HepG2 (cell line): Measurements from ENCODE around the gene UGP2. TPM values are rescaled to one million over a fixed set of nuclear protein-coding genes. Genes with fewer than 3 reads are reported as not detected.

Experiments
- AKNA ChIP-seq: sonication (generic); formaldehyde crosslinking; IDR thresholded peaks from 2 replicates; pipeline ENCODE4 v1.4.0; 2020; ENCODE audit warnings: missing genetic modification reagents, borderline replicate concordance
- ATAD3A ChIP-seq: sonication (generic); formaldehyde crosslinking; IDR thresholded peaks from 2 replicates; pipeline ENCODE4 v1.4.0; 2020; ENCODE audit warnings: missing genetic modification reagents
- FOXJ3 ChIP-seq: sonication (generic); formaldehyde crosslinking; IDR thresholded peaks from 2 replicates; pipeline ENCODE4 v1.4.0; 2020; ENCODE audit warnings: missing genetic modification reagents, mild to moderate bottlenecking, borderline replicate concordance
- GMEB1 ChIP-seq: sonication (generic); formaldehyde crosslinking; IDR thresholded peaks from 2 replicates; pipeline ENCODE4 v1.5.1; 2020; ENCODE audit warnings: missing genetic modification reagents, mild to moderate bottlenecking, borderline replicate concordance
- JARID2 ChIP-seq: sonication (generic); formaldehyde crosslinking; IDR thresholded peaks from 2 replicates; pipeline ENCODE4 v1.8.1; 2023; ENCODE audit warnings: missing genetic modification reagents, inconsistent platforms; ENCODE audit not compliant: insufficient replicate concordance
- KDM2A ChIP-seq: sonication (generic); formaldehyde crosslinking; IDR thresholded peaks from 2 replicates; pipeline ENCODE4 v1.4.0; 2020; ENCODE audit warnings: low read depth, missing genetic modification reagents, borderline replicate concordance
- KDM5B ChIP-seq: sonication (generic); formaldehyde crosslinking; IDR thresholded peaks from 2 replicates; pipeline ENCODE4 v1.4.0; 2020; ENCODE audit warnings: missing genetic modification reagents, mild to moderate bottlenecking, borderline replicate concordance
- NFIB ChIP-seq: sonication (generic); formaldehyde crosslinking; IDR thresholded peaks from 2 replicates; pipeline ENCODE4 v1.9.0; 2021; ENCODE audit warnings: missing genetic modification reagents, mild to moderate bottlenecking, borderline replicate concordance
- SIX1 ChIP-seq: sonication (generic); formaldehyde crosslinking; IDR thresholded peaks from 2 replicates; pipeline ENCODE4 v1.4.0; 2020; ENCODE audit warnings: missing genetic modification reagents, borderline replicate concordance
- SNAPC2 ChIP-seq: sonication (generic); formaldehyde crosslinking; IDR thresholded peaks from 2 replicates; pipeline ENCODE4 v1.8.1; 2022; ENCODE audit warnings: mild to moderate bottlenecking, missing genetic modification reagents
- SP2 ChIP-seq: sonication (generic); formaldehyde crosslinking; IDR thresholded peaks from 2 replicates; pipeline ENCODE4 v1.5.1; 2020; ENCODE audit warnings: mild to moderate bottlenecking, missing genetic modification reagents
- TFAP4 ChIP-seq: sonication (generic); IDR thresholded peaks from 2 replicates; pipeline ENCODE4 v1.6.1; 2016; ENCODE audit warnings: low read depth, borderline replicate concordance
- ZBTB3 ChIP-seq: sonication (generic); formaldehyde crosslinking; IDR thresholded peaks from 2 replicates; pipeline ENCODE4 v1.4.0; 2020; ENCODE audit warnings: low read depth, mild to moderate bottlenecking, moderate library complexity, missing genetic modification reagents, borderline replicate concordance
- ZBTB46 ChIP-seq: sonication (generic); formaldehyde crosslinking; IDR thresholded peaks from 2 replicates; pipeline ENCODE4 v1.4.0; 2020; ENCODE audit warnings: mild to moderate bottlenecking, missing genetic modification reagents, borderline replicate concordance
- ZMYM4 ChIP-seq: sonication (generic); formaldehyde crosslinking; IDR thresholded peaks from 2 replicates; pipeline ENCODE4 v1.8.1; 2023; ENCODE audit warnings: mild to moderate bottlenecking, missing genetic modification reagents
- ZNF432 ChIP-seq: sonication (generic); formaldehyde crosslinking; IDR thresholded peaks from 2 replicates; pipeline ENCODE4 v1.5.0; 2020; ENCODE audit warnings: missing genetic modification reagents, mild to moderate bottlenecking, borderline replicate concordance
- ZNF510 ChIP-seq: sonication (generic); formaldehyde crosslinking; IDR thresholded peaks from 2 replicates; pipeline ENCODE4 v1.4.0; 2020; ENCODE audit warnings: low read depth, mild to moderate bottlenecking, missing genetic modification reagents
- ZNF557 ChIP-seq: sonication (generic); formaldehyde crosslinking; IDR thresholded peaks from 2 replicates; pipeline ENCODE4 v1.4.0; 2020; ENCODE audit warnings: missing genetic modification reagents
- polyA plus RNA-seq, 8 experiments: library from polyadenylated mRNA; depleted of rRNA in 3 of 8; stranded (reverse) in 7 of 8; unstranded in 1 of 8; fragments of >200 nt; fragmentation: Illumina TruSeq in 4 of 8; extraction: Trizol in 4 of 8; gene quantifications; 2 replicates each; pipeline versions ENCODE4 v1.2.1 to v1.2.3, GENCODE V29; 2011 to 2016; ENCODE audit warnings: low read depth in 4 of 8, missing spikeins in 1 of 8, mixed read lengths in 1 of 8; ENCODE audit not compliant: insufficient read depth in 1 of 8
- total RNA-seq, 5 experiments: library from RNA; depleted of rRNA; stranded (reverse); fragments of >200 nt; fragmentation: Illumina TruSeq; extraction: Trizol; gene quantifications; 2 replicates each; pipeline ENCODE4 v1.2.3, GENCODE V29; 2016; ENCODE audit warnings: low read depth in 1 of 5

Gene UGP2
- total and polyA plus RNA-seq, 2 of the 13 experiments (the other 11 are each of a cell fraction or from before 2014, with no cell fraction given), result 96.0 to 134 TPM

GRCh38 chr2:63842149-63843061, 709 bp downstream of the UGP2 start (continued):
- TF ChIP-seq AKNA (CRISPR knock-in tag) (no peak), ATAD3A (CRISPR knock-in tag) (no peak), ZBTB3 (0 out of 2 replicates have a peak, but pooled peaks have one; percentile 34), FOXJ3 (CRISPR knock-in tag) (peak; percentile 63; the same call in 1 of the 2 replicates), TFAP4 (peak; percentile 74; the same call in 1 of the 2 replicates), SNAPC2 (CRISPR knock-in tag) (no peak), ZNF557 (CRISPR knock-in tag) (peak; percentile 57; the same call in 1 of the 2 replicates), ZBTB46 (CRISPR knock-in tag) (no peak), ZNF510 (0 out of 2 replicates have a peak, but pooled peaks have one; percentile 14), SIX1 (CRISPR knock-in tag) (peak; percentile 91; the same call in 1 of the 2 replicates), KDM2A (CRISPR knock-in tag) (0 out of 2 replicates have a peak, but pooled peaks have one; percentile 26), ZMYM4 (CRISPR knock-in tag) (peak; percentile 81), ZNF432 (CRISPR knock-in tag) (no peak), SP2 (CRISPR knock-in tag) (no peak), JARID2 (CRISPR knock-in tag) (no peak), GMEB1 (CRISPR knock-in tag) (peak; percentile 55), KDM5B (no peak), NFIB (no peak)
